Skeletal muscle tissue (tissue), 4 donors: ENCODE measurements around the gene ABCA2. TPM values are rescaled to one million over a fixed set of nuclear protein-coding genes. Genes with fewer than 3 reads are reported as not detected.
"Not testable (repeated sequence)": the region's sequence is repeated elsewhere in the genome, so short reads cannot be mapped to it uniquely, and the experiment has no call there.

ENCODE experiments used
- H3K27ac ChIP-seq: one replicate; pipeline ENCODE4 v1.7.0; 2013; ENCODE audit warnings: mild to moderate bottlenecking, low read depth, low read length, inconsistent platforms
- H3K27me3 ChIP-seq, 3 donors: one replicate each; pipeline ENCODE4 v1.7.0; 2013; ENCODE audit warnings: low read length in 3 of 3; ENCODE audit not compliant: control insufficient read depth in 3 of 3, insufficient read depth in 3 of 3
- H3K36me3 ChIP-seq, 3 donors: one replicate each; pipeline ENCODE4 v1.7.0; 2013; ENCODE audit warnings: low read length in 3 of 3; ENCODE audit not compliant: control insufficient read depth in 3 of 3, insufficient read depth in 3 of 3
- H3K4me1 ChIP-seq, 3 donors: one replicate each; pipeline ENCODE4 v1.7.0; 2013; ENCODE audit warnings: low read length in 3 of 3, mild to moderate bottlenecking in 3 of 3; ENCODE audit not compliant: control insufficient read depth in 3 of 3, insufficient read depth in 3 of 3
- H3K4me3 ChIP-seq, 3 donors: one replicate each; pipeline ENCODE4 v1.7.0; 2013; ENCODE audit warnings: low read length in 3 of 3
- H3K9ac ChIP-seq, 3 donors: one replicate each; pipeline ENCODE4 v1.7.0; 2013; ENCODE audit warnings: low read length in 3 of 3, mild to moderate bottlenecking in 3 of 3, moderate library complexity in 2 of 3, low read depth in 1 of 3
- H3K9me3 ChIP-seq, 3 donors: one replicate each; pipeline ENCODE4 v1.7.0; 2013; ENCODE audit warnings: low read length in 3 of 3; ENCODE audit not compliant: control insufficient read depth in 3 of 3
- total RNA-seq: library from RNA; depleted of rRNA; stranded (reverse); fragments of >200 nt; gene quantifications from one replicate; pipeline ENCODE4 v1.2.3, GENCODE V29; 2014
- donor health status: Osteomylitis.

ABCA2 gene
- total RNA-seq, 1 donor from 2014 or later = 5.2 TPM

GRCh38 chr9:137062798-137063197 is 34.8 kb upstream of the ABCA2 start:
- not testable (repeated sequence) for H3K36me3 ChIP-seq, H3K4me3 ChIP-seq, H3K27me3 ChIP-seq, H3K9me3 ChIP-seq, H3K9ac ChIP-seq, H3K27ac ChIP-seq, H3K4me1 ChIP-seq

- H3K4me3 ChIP-seq = no peak overlapping the region
- H3K9ac ChIP-seq = no peak overlapping the region
- H3K36me3 ChIP-seq = no peaks in the 10 kb centered on the region
- no peaks in the 10 kb centered on the region for H3K9me3 ChIP-seq
- peaks cover 0 to 4% (median 0%) of the 10 kb centered on the region in 3 donors for H3K27me3 ChIP-seq
- H3K4me1 ChIP-seq = peaks cover 0 to 3% (median 2%) of the 10 kb centered on the region in 3 donors
- no peak overlapping the region for H3K27ac ChIP-seq
Observed at GRCh38 chr9:137062384-137062783, 34.3 kb upstream of the ABCA2 start.

DNA sequence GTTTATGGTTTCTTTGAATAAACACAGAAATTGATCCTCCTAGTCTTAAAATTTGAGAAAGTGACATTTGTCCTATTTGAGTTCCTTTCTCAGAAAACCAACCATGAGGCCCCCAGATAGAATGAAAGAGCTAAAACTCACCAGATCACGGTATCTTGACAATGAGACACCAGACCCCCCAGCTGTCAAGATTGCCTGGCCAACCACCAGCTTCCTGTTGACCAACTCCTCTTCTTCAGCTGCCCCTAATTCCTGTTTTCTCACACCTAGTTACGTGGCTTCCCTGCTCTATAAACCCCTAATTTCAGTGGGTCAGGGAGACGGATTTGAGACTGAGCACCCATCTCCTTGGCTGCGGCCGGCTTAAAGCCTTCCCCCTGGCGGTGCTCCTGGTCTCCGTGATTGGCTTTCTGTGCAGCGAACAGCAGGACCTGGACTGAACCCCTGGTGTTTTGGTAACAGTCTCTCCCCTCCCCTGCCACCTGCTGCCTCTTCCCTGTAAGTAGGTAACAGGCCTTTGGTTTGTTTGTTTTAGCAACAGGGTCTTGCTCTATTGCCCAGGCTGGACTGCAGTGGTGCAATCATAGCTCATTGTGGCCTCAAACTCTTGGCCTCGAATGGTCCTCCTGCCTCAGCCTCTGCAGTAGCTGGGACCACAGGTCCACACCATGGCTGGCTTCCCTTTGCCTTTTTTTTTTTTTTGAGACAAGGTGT is 30.6 kb upstream of the ABCA2 start:
- Histone ChIP-seq H3K27ac (no peak overlapping the region), H3K4me3 (no peak overlapping the region), H3K27me3 (peaks cover 19 to 25% (median 25%) of the 10 kb centered on the region in 3 donors), H3K9me3 (no peaks in the 10 kb centered on the region), H3K4me1 (peaks cover 15 to 22% (median 16%) of the 10 kb centered on the region in 3 donors), H3K36me3 (no peaks in the 10 kb centered on the region), H3K9ac (no peak overlapping the region)

- Histone ChIP-seq H3K4me1 (peaks cover 20 to 29% (median 22%) of the 10 kb centered on the region in 3 donors), H3K36me3 (no peaks in the 10 kb centered on the region), H3K27ac (no peak overlapping the region), H3K4me3 (no peak overlapping the region), H3K27me3 (peaks cover 26 to 35% (median 33%) of the 10 kb centered on the region in 3 donors), H3K9ac (no peak overlapping the region), H3K9me3 (no peaks in the 10 kb centered on the region)
Observed at GRCh38 chr9:137057545-137057944, 29.5 kb upstream of the ABCA2 start.

- H3K27ac ChIP-seq = no peak overlapping the region
- H3K9ac ChIP-seq = no peak overlapping the region
- peaks cover 20 to 29% (median 22%) of the 10 kb centered on the region in 3 donors for H3K4me1 ChIP-seq
- no peak overlapping the region for H3K4me3 ChIP-seq
- no peaks in the 10 kb centered on the region for H3K36me3 ChIP-seq
- H3K9me3 ChIP-seq = no peaks in the 10 kb centered on the region
- H3K27me3 ChIP-seq = peaks cover 31 to 40% (median 39%) of the 10 kb centered on the region in 3 donors
Observed at GRCh38 chr9:137056739-137057415, 28.8 kb upstream of the ABCA2 start.

DNA sequence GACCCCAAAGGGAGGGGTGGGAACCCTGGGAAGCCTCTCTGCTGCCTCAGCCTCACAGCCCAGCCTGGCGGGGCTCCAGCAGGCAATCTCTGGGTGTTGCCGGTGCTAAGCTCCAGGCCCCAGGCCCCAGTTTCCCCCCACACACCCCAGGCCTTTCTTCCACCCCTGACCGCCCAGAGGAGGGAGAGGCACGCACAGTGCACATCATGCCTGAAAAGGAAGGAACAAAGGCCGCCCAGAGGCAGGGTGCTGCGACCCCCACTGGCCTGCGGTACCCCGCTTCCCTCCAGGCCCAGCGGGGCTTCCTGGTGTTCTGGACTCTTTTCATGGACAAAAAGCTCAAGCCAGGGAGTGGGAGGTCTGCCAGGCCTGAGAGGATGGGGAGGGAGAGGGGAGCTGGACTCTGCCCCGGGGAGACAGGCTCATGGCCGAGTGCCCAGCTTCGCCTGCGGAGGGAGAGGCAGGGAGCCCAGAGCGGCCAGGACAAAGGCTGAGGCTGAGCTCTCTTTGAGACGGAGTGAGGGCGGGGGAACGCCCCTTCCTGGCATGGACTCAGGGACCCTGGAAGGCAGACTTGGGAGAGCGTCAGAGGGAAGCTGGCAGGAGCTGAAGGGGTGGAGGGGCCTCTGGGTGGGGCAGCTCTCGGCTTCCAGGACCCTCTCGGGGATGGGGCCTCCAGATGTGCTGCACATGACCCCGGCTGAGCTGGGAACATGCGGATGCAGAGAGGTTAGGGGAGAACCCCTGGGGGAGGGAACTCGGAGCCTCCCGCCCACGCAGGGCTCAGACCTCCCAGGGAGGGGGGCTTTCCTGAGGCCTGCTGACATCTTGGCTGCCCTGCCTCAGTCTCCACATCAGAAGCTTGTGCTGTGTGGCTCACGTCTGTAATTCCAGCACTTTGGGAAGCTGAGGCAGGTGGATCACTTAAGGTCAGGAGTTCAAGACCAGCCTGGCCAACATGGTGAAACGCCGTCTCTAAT is 27.6 kb upstream of the ABCA2 start:
- peaks cover 20 to 29% (median 22%) of the 10 kb centered on the region in 3 donors for H3K4me1 ChIP-seq
- peak overlapping the region; percentile 56 for H3K27ac ChIP-seq
- peak overlapping the region in 1 of 3 donors; percentile 50 for H3K9ac ChIP-seq
- H3K36me3 ChIP-seq = no peaks in the 10 kb centered on the region
- no peaks in the 10 kb centered on the region for H3K9me3 ChIP-seq
- peaks cover 38 to 51% (median 50%) of the 10 kb centered on the region in 3 donors for H3K27me3 ChIP-seq
- H3K4me3 ChIP-seq = peak overlapping the region in 1 of 3 donors; percentile 35

DNA sequence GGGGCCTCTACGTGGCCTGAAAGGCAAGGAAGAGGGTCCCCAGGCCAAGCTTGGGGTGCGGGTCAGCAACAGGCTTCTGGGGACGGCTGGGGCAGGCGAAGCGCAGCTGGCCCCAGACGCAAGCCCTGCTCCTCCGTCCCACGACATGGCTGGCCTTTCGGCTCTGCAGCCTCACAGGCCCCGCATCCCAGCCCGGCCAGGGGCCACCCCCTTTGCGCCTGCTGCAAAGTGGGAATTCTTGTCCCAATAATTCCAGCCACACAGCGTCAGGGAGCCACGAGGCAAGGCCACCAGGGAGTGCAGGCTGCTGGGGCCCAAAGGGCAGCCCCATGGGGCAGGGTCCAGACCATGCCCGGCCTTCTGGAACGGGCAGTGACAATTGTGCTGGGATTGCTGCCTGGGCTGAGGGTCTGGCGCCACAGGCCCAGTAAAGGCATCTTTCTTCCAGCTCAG is 26.9 kb upstream of the ABCA2 start:
- Histone ChIP-seq H3K27me3 (peaks cover 45 to 57% (median 56%) of the 10 kb centered on the region in 3 donors), H3K36me3 (no peaks in the 10 kb centered on the region), H3K27ac (peak overlapping the region; percentile 56), H3K4me3 (no peak overlapping the region), H3K9ac (peak overlapping the region in 1 of 3 donors; percentile 50), H3K4me1 (peaks cover 20 to 29% (median 22%) of the 10 kb centered on the region in 3 donors), H3K9me3 (no peaks in the 10 kb centered on the region)

DNA sequence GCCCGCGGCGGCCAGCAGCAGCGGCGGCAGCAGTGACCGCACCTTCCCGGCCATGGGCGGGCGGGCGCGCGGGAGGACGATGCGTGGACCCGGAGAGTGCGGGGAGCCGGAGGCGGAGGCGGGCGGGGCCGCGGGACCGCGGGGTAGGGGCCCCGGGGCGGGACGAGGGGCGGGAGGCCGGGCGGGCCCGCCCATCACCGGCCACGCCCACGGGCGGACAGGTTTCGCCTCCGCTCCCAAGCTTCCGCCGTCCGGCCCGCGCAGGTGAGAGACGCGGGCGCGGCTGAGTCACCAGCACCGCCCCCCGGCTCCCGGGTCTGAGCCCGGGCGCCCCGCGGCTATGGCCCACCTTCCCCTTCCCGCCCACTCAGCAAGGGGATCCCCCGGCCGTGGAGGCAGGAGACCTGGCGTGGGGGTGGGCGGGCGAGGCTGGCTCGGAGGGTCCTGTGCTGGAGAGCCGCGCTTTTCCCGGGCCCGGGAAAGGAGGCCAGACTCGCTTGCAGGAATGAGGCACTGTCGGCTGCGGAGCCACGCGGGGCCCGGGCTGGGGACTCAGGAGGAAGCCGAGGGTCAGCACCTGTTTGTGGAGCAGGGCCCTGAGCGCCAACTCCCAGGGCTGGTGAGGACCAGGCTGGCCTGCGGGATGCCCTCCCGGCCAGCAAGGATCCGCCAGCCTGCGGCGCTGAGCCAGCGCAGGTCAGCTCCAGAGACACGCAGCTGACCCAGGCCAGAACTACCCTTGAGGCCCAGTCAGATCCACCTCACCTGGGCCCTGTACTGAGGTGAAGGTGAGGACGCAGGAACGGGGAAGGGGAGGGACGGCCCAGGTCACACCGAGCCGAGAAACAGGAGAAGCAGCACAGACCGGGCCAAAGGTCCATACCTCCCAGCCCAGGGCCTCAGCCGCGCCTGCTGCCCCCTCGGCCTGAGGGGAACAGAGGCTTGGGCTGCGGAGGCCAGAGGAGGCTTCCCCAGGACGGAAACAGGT is 26.2 kb upstream of the ABCA2 start, which contains the start of gene ENTPD2:
ENTPD2 (minus strand) TSS at position 118 of the 988 bp plus-strand sequence; CDS start at position 54, 64 bp downstream.
- Histone ChIP-seq H3K4me3 (no peak within 1 kb of the TSS), H3K27ac (peak within 1 kb of the TSS; percentile 25), H3K36me3 (no peaks in the 10 kb centered on the region), H3K9me3 (no peaks in the 10 kb centered on the region), H3K9ac (peak within 1 kb of the TSS in 1 of 3 donors; percentile 33), H3K4me1 (peaks cover 22 to 32% (median 22%) of the 10 kb centered on the region in 3 donors), H3K27me3 (peaks cover 52 to 64% (median 63%) of the 10 kb centered on the region in 3 donors)
